Measurements from ENCODE around the gene WFDC6. TPM values are rescaled to one million over a fixed set of nuclear protein-coding genes. Genes with fewer than 3 reads are reported as not detected.
"Not testable (repeated sequence)": the region's sequence is repeated elsewhere in the genome, so short reads cannot be mapped to it uniquely, and the experiment has no call there.

Gene WFDC6
- polyA plus RNA-seq, 2 donors, result not detected

DNA sequence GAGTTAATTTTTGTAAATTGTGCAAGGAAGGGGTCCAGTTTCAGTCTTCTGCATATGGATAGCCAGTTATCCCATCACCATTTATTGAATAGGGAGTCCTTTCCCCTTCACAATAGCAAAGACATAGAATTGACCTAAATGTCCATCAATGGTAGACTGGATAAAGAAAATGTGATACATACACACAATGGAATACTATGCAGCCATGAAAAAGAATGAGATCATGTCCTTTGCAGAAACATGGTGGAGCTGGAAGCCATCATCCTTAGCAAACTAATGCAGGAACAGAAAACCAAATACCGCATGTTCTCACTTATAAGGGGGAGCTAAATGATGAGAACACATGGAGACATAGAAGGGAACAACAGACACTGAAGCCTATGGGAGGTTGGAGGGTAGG lies 30.4 kb upstream of the WFDC6 start:
- H3K9me3 ChIP-seq (ENCODE audit: control insufficient read depth in 2 of 2, insufficient read depth in 1 of 2, low read depth in 1 of 2, low read length in 1 of 2); H3K27ac ChIP-seq (ENCODE audit: low read depth in 2 of 2, low read length in 1 of 2); H3K4me1 ChIP-seq (ENCODE audit: control insufficient read depth in 2 of 2, insufficient read depth in 2 of 2, low read length in 1 of 2); H3K27me3 ChIP-seq (ENCODE audit: control insufficient read depth in 1 of 2, insufficient read depth in 2 of 2, low read length in 2 of 2); H3K36me3 ChIP-seq (ENCODE audit: control insufficient read depth in 2 of 2, insufficient read depth in 2 of 2, low read length in 1 of 2); H3K4me3 ChIP-seq (ENCODE audit: low read depth in 1 of 2, low read length in 2 of 2): not testable (repeated sequence)
- WGBS, 2 donors, result 77 to 80% methylated on average over 1 of the region's 1 CpG

DNA sequence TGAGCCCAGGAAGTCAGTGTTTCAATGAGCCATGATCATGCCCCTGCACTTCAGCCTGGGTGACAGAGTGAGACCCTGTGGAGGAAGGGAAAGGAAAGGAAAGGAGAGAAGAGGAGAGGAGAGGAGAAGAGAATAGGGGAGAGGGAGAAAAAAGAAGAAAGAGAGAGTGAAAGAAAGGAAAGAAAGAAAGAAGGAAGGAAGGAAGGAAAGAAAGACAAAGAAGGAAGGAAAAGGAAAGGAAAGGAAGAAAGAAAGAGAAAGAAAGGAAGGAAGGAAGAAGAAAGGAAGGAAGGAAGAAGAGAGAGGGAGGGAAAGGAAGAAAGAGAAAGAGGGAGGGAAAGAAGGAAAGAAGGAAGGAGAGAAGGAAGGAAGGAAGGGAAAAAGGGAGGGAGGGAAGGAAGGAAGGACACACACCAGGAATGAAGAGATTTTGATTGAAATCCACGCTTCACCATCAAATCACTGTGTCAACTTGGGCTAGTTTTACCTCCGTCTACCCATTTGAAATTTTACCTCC lies 25.5 kb upstream of the WFDC6 start:
- H3K27ac ChIP-seq (ENCODE audit: low read depth in 2 of 2, low read length in 1 of 2), result no peak overlapping the region
- H3K9me3 ChIP-seq (ENCODE audit: control insufficient read depth in 2 of 2, insufficient read depth in 1 of 2, low read depth in 1 of 2, low read length in 1 of 2), result peaks cover 0 to 3% of the 10 kb centered on the region in 2 donors
- H3K4me1 ChIP-seq (ENCODE audit: control insufficient read depth in 2 of 2, insufficient read depth in 2 of 2, low read length in 1 of 2), result no peaks in the 10 kb centered on the region
- peaks cover 0 to 11% of the 10 kb centered on the region in 2 donors for H3K27me3 ChIP-seq (ENCODE audit: control insufficient read depth in 1 of 2, insufficient read depth in 2 of 2, low read length in 2 of 2)
- 77 to 81% methylated on average over 2 of the region's 2 CpGs for WGBS, 2 donors
- no peak overlapping the region for H3K4me3 ChIP-seq (ENCODE audit: low read depth in 1 of 2, low read length in 2 of 2)
- H3K36me3 ChIP-seq (ENCODE audit: control insufficient read depth in 2 of 2, insufficient read depth in 2 of 2, low read length in 1 of 2), result no peaks in the 10 kb centered on the region

DNA sequence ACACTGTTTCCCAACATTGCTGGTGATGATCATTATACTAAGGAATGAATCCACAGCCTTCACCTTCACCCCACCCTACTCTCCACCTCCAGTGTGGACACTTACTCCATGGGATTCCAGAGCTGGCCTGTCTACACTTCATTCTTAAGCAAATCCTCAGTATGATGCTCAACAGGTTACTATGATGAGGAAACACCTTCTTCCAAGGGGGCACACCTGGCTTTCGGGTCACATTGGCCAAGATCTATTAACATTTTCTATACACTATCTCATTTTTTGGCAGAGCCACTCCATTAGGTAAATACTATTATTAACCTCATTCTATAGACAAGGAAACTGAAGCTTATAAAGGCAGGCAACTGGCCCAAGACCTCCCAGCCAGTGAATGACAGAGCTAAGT lies 15.9 kb upstream of the WFDC6 start:
- 69 to 80% methylated on average over 1 of the region's 1 CpG for WGBS, 2 donors
- no peak overlapping the region for H3K27ac ChIP-seq (ENCODE audit: low read depth in 2 of 2, low read length in 1 of 2)
- no peak overlapping the region for H3K4me3 ChIP-seq (ENCODE audit: low read depth in 1 of 2, low read length in 2 of 2)
- H3K4me1 ChIP-seq (ENCODE audit: control insufficient read depth in 2 of 2, insufficient read depth in 2 of 2, low read length in 1 of 2), result no peaks in the 10 kb centered on the region
- H3K27me3 ChIP-seq (ENCODE audit: control insufficient read depth in 1 of 2, insufficient read depth in 2 of 2, low read length in 2 of 2), result peaks cover 0 to 12% of the 10 kb centered on the region in 2 donors
- H3K36me3 ChIP-seq (ENCODE audit: control insufficient read depth in 2 of 2, insufficient read depth in 2 of 2, low read length in 1 of 2), result no peaks in the 10 kb centered on the region
- H3K9me3 ChIP-seq (ENCODE audit: control insufficient read depth in 2 of 2, insufficient read depth in 1 of 2, low read depth in 1 of 2, low read length in 1 of 2), result no peaks in the 10 kb centered on the region

DNA sequence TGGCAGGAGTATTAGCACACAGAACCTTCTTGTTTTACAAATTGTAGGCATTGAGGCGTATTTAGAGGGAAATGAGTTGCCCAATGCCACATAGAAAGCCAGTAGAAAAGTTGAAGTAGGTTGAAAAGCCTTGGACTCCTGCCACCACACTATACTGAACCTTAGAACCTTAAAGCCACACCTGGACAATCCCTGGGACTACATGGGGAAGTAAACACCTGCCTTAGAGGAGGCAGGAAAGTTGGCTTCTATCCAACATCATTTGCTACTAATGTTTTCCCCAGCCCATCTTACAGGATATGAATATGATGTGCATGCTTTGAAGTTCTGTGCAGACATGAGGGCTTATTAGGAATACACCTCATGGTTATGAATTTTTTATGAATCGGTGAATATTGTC lies 13.2 kb upstream of the WFDC6 start:
- H3K9me3 ChIP-seq (ENCODE audit: control insufficient read depth in 2 of 2, insufficient read depth in 1 of 2, low read depth in 1 of 2, low read length in 1 of 2), result no peaks in the 10 kb centered on the region
- 68 to 83% methylated on average over 2 of the region's 2 CpGs for WGBS, 2 donors
- H3K36me3 ChIP-seq (ENCODE audit: control insufficient read depth in 2 of 2, insufficient read depth in 2 of 2, low read length in 1 of 2), result no peaks in the 10 kb centered on the region
- no peaks in the 10 kb centered on the region for H3K4me1 ChIP-seq (ENCODE audit: control insufficient read depth in 2 of 2, insufficient read depth in 2 of 2, low read length in 1 of 2)
- peaks cover 0 to 9% of the 10 kb centered on the region in 2 donors for H3K27me3 ChIP-seq (ENCODE audit: control insufficient read depth in 1 of 2, insufficient read depth in 2 of 2, low read length in 2 of 2)
- H3K27ac ChIP-seq (ENCODE audit: low read depth in 2 of 2, low read length in 1 of 2), result no peak overlapping the region
- H3K4me3 ChIP-seq (ENCODE audit: low read depth in 1 of 2, low read length in 2 of 2), result no peak overlapping the region

DNA sequence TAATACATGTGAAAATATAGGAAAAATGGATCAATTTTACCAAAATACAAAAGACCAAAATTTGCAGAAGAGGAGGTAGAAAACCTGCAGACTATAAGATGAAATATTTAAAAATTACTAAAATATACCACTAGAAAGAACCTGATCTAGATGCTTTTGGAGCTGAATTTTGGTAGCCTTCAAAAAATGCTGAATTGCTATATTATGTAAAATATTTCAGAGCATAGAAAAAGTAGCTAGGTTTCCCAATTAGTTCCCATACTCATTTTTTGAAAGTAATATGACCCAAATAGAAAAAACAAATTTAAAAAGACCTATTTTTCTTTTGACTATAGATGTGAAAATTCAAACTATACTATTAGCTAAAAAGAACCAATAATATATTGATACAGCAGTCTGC lies 11.5 kb upstream of the WFDC6 start:
- Histone ChIP-seq H3K27me3 (ENCODE audit: control insufficient read depth in 1 of 2, insufficient read depth in 2 of 2, low read length in 2 of 2) (peaks cover 0 to 14% of the 10 kb centered on the region in 2 donors), H3K4me1 (ENCODE audit: control insufficient read depth in 2 of 2, insufficient read depth in 2 of 2, low read length in 1 of 2) (no peaks in the 10 kb centered on the region), H3K36me3 (ENCODE audit: control insufficient read depth in 2 of 2, insufficient read depth in 2 of 2, low read length in 1 of 2) (no peaks in the 10 kb centered on the region), H3K9me3 (ENCODE audit: control insufficient read depth in 2 of 2, insufficient read depth in 1 of 2, low read depth in 1 of 2, low read length in 1 of 2) (no peaks in the 10 kb centered on the region), H3K4me3 (ENCODE audit: low read depth in 1 of 2, low read length in 2 of 2) (no peak overlapping the region), H3K27ac (ENCODE audit: low read depth in 2 of 2, low read length in 1 of 2) (no peak overlapping the region)

DNA sequence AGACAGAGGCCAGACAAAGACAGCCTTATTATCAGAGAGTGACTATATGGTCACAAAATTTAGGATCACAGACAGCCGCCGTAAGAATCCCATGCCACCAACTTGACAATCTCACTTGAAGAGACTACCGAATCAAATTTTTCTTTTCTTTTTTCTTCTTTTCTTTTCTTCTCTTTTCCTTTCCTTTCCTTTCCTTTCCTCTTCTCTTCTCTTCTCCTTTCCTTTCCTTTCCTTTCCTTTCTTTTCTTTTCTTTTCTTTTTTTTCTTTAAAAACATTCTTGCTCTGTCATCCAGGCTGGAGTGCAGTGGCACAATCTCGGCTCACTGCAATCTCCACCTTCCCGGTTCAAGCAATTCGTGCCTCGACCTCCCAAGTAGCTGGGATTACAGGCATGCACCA lies 9.1 kb upstream of the WFDC6 start:
- no peaks in the 10 kb centered on the region for H3K9me3 ChIP-seq (ENCODE audit: control insufficient read depth in 2 of 2, insufficient read depth in 1 of 2, low read depth in 1 of 2, low read length in 1 of 2)
- H3K36me3 ChIP-seq (ENCODE audit: control insufficient read depth in 2 of 2, insufficient read depth in 2 of 2, low read length in 1 of 2), result no peaks in the 10 kb centered on the region
- WGBS, 2 donors, result 83 to 89% methylated on average over 7 of the region's 7 CpGs
- peaks cover 4 to 14% of the 10 kb centered on the region in 2 donors for H3K27me3 ChIP-seq (ENCODE audit: control insufficient read depth in 1 of 2, insufficient read depth in 2 of 2, low read length in 2 of 2)
- no peak overlapping the region for H3K27ac ChIP-seq (ENCODE audit: low read depth in 2 of 2, low read length in 1 of 2)
- H3K4me1 ChIP-seq (ENCODE audit: control insufficient read depth in 2 of 2, insufficient read depth in 2 of 2, low read length in 1 of 2), result no peaks in the 10 kb centered on the region
- H3K4me3 ChIP-seq (ENCODE audit: low read depth in 1 of 2, low read length in 2 of 2), result no peak overlapping the region

DNA sequence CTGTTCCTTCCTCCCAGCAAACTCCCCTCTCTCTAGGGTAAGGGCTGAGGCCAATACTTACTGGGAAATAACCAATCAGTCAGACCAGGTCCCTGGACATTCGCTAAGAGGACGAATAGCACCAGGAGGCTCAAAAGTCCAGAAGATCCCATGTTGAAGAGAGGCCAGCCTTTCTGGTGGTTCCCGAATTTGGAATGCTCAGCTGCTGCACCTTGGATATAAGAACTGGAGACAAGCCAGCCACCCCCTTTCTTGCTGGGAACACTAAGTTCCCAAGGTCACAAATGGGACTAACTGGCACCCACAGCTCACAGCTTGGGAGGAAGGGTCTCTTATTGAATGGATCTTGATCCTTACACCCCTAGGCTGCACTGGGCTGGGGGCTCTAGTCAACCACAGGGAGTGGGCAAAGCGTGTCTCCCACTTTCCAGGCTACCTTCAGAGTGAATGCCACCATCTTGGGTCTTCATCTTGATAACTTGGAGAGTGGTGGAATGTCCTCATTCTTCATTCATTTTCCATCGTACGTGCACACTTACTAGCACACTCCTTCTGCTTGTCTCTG lies 8.0 kb upstream of the WFDC6 start, which contains the start of gene EPPIN:
TSS of gene EPPIN (minus strand) at position 196 of the 565 bp plus-strand sequence. CDS start at position 152, 44 bp downstream.
- H3K4me3 ChIP-seq (ENCODE audit: low read depth in 1 of 2, low read length in 2 of 2), result no peak within 1 kb of the TSS
- peaks cover 4 to 14% of the 10 kb centered on the region in 2 donors for H3K27me3 ChIP-seq (ENCODE audit: control insufficient read depth in 1 of 2, insufficient read depth in 2 of 2, low read length in 2 of 2)
- no peaks in the 10 kb centered on the region for H3K9me3 ChIP-seq (ENCODE audit: control insufficient read depth in 2 of 2, insufficient read depth in 1 of 2, low read depth in 1 of 2, low read length in 1 of 2)
- WGBS, 2 donors, result 79 to 81% methylated on average over 6 of the region's 6 CpGs
- H3K4me1 ChIP-seq (ENCODE audit: control insufficient read depth in 2 of 2, insufficient read depth in 2 of 2, low read length in 1 of 2), result no peaks in the 10 kb centered on the region
- H3K27ac ChIP-seq (ENCODE audit: low read depth in 2 of 2, low read length in 1 of 2), result no peak within 1 kb of the TSS
- no peaks in the 10 kb centered on the region for H3K36me3 ChIP-seq (ENCODE audit: control insufficient read depth in 2 of 2, insufficient read depth in 2 of 2, low read length in 1 of 2)

DNA sequence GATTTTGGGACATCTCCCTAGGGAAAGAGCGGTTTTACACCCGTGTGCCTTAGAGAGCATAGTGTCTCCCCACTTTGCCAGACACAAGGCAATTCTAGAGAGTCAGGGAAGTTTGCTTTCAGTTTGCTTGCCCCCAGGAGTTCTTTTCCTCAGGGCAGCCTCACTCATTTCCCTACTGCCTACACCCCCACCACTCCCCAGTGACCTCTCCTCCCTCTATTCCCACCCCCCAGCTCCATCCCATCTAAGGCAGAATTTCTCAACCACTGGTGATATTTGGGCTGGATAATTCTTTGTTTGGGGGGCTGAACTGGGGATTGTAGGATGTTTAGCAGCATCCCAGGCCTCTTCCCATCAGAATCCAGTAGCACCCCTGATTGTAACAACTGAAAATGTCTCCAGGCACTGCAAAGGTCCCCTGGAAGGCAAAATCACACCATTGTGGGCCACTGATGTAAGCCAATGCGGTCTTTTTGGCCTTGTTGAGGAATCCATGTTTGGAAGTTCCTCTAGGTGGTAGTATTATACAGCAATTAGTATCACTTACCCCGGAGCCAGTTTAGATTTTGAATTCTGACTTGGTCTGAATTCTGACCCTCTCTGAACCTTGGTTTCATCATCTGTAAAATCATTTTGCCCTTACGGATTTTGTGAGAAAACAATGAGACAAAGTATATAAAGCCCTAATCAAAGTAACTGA lies 6.6 kb upstream of the WFDC6 start:
- 28 to 29% methylated on average over 5 of the region's 5 CpGs for WGBS, 2 donors
- Histone ChIP-seq H3K36me3 (ENCODE audit: control insufficient read depth in 2 of 2, insufficient read depth in 2 of 2, low read length in 1 of 2) (no peaks in the 10 kb centered on the region), H3K9me3 (ENCODE audit: control insufficient read depth in 2 of 2, insufficient read depth in 1 of 2, low read depth in 1 of 2, low read length in 1 of 2) (no peaks in the 10 kb centered on the region), H3K4me1 (ENCODE audit: control insufficient read depth in 2 of 2, insufficient read depth in 2 of 2, low read length in 1 of 2) (no peaks in the 10 kb centered on the region), H3K27ac (ENCODE audit: low read depth in 2 of 2, low read length in 1 of 2) (no peak overlapping the region), H3K27me3 (ENCODE audit: control insufficient read depth in 1 of 2, insufficient read depth in 2 of 2, low read length in 2 of 2) (peaks cover 4 to 18% of the 10 kb centered on the region in 2 donors), H3K4me3 (ENCODE audit: low read depth in 1 of 2, low read length in 2 of 2) (no peak overlapping the region)

DNA sequence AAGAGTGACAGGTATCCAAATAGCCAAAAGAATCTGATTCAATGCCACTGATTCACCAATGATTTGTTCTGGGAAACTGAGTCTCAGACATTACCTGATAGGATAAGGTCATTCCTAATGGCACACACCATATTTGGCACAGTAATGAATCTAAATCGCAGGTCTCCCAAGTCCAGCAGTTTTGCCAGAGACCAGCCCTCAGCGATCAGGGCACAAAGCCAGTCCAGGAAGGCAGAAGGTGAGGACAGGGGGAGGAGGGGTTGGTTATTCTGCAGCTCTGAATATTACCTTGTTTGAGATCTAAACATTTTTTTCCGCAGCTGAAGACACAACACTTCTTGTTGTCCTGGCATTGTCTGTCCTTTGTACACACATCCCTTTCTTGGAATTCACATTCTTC lies 6.1 kb upstream of the WFDC6 start:
- 71 to 74% methylated on average over 3 of the region's 3 CpGs for WGBS, 2 donors
- Histone ChIP-seq H3K36me3 (ENCODE audit: control insufficient read depth in 2 of 2, insufficient read depth in 2 of 2, low read length in 1 of 2) (no peaks in the 10 kb centered on the region), H3K9me3 (ENCODE audit: control insufficient read depth in 2 of 2, insufficient read depth in 1 of 2, low read depth in 1 of 2, low read length in 1 of 2) (no peaks in the 10 kb centered on the region), H3K27ac (ENCODE audit: low read depth in 2 of 2, low read length in 1 of 2) (no peak overlapping the region), H3K4me1 (ENCODE audit: control insufficient read depth in 2 of 2, insufficient read depth in 2 of 2, low read length in 1 of 2) (no peaks in the 10 kb centered on the region), H3K4me3 (ENCODE audit: low read depth in 1 of 2, low read length in 2 of 2) (no peak overlapping the region), H3K27me3 (ENCODE audit: control insufficient read depth in 1 of 2, insufficient read depth in 2 of 2, low read length in 2 of 2) (peaks cover 4 to 19% of the 10 kb centered on the region in 2 donors)

All from esophagus (tissue), 2 donors.